GM18520 (cell line): Measurements from ENCODE around the gene TNKS1BP1.
"Not testable (repeated sequence)": the region's sequence is repeated elsewhere in the genome, so short reads cannot be mapped to it uniquely, and the experiment has no call there.

ENCODE experiments used
- ATAC-seq: cut with Tn5 transposase; IDR thresholded peaks from one replicate; pipeline ENCODE4 v1.9.1; 2021; ENCODE audit not compliant: unreplicated experiment

TNKS1BP1 gene

GRCh38 chr11:57297221-57297620 is 27.5 kb downstream of the TNKS1BP1 start:
- ATAC-seq: no peak

GRCh38 chr11:57296205-57296604 is 28.5 kb downstream of the TNKS1BP1 start:
- ATAC-seq: not testable (repeated sequence)

GRCh38 chr11:57294225-57295131 is 30.3 kb downstream of the TNKS1BP1 start:
- ATAC-seq: no peak

GRCh38 chr11:57290288-57290687 is 34.5 kb downstream of the TNKS1BP1 start:
- no peak for ATAC-seq

GRCh38 chr11:57288771-57289579 is 35.8 kb downstream of the TNKS1BP1 start:
- no peak for ATAC-seq

GRCh38 chr11:57287884-57288283 is 36.9 kb downstream of the TNKS1BP1 start:
- no peak for ATAC-seq

GRCh38 chr11:57283231-57283990 is 41.3 kb downstream of the TNKS1BP1 start:
- no peak for ATAC-seq

- ATAC-seq: not testable (repeated sequence)
Observed at GRCh38 chr11:57281546-57281945, 43.2 kb downstream of the TNKS1BP1 start.

- no peak for ATAC-seq
Observed at GRCh38 chr11:57279116-57279515, 45.6 kb downstream of the TNKS1BP1 start.

GRCh38 chr11:57278721-57279095 is 46.0 kb downstream of the TNKS1BP1 start:
- no peak for ATAC-seq

GRCh38 chr11:57277845-57278720 is 46.7 kb downstream of the TNKS1BP1 start:
- peak; percentile 71 for ATAC-seq

GRCh38 chr11:57276971-57277675 is 47.6 kb downstream of the TNKS1BP1 start:
- ATAC-seq: no peak

- ATAC-seq: no peak
Observed at GRCh38 chr11:57276169-57276970, 48.4 kb downstream of the TNKS1BP1 start.

GRCh38 chr11:57275582-57275981 is 49.2 kb downstream of the TNKS1BP1 start:
- ATAC-seq: no peak

GRCh38 chr11:57274904-57275498 is 49.8 kb downstream of the TNKS1BP1 start:
- no peak for ATAC-seq

- ATAC-seq: no peak
Observed at GRCh38 chr11:57273448-57274058, 51.2 kb downstream of the TNKS1BP1 start.

GRCh38 chr11:57269571-57270021 is 55.2 kb downstream of the TNKS1BP1 start:
- no peak for ATAC-seq

GRCh38 chr11:57266157-57266556 is 58.6 kb downstream of the TNKS1BP1 start:
- ATAC-seq: no peak
